ENCODE results near the gene INPP1.

The INPP1 gene

DNA sequence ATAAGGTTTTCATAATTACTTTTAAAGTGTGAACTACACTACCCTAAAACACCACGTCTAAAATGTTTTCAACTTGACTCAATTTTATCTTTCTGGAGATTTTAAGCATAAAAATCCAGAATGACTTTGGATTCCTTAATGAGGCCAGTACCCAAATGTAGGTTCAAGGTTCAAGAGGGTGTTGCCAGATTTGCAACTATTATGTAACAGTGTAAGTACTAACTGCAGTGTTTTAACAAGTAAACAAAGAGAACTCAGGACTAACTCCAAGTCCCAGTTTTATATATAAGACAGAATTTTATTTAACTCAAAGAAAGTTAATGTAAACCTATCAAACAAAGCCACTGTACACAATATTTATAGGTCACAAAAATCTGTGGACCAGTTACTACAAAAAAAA lies 29.5 kb upstream of the INPP1 start:
- no peaks in the 10 kb centered on the region for H3K9me3 ChIP-seq (ENCODE audit: insufficient read depth, low read length)
- H2AFZ ChIP-seq (ENCODE audit: low read depth, low read length) = no peak overlapping the region
- no peaks in the 10 kb centered on the region for H4K20me1 ChIP-seq (ENCODE audit: insufficient read depth, low read length)
- TF ChIP-seq EZH2phosphoT487 (IDR thresholded peaks at IDR 0.05; ENCODE audit: low read depth) = no peak
- TF ChIP-seq, protein P1, sequence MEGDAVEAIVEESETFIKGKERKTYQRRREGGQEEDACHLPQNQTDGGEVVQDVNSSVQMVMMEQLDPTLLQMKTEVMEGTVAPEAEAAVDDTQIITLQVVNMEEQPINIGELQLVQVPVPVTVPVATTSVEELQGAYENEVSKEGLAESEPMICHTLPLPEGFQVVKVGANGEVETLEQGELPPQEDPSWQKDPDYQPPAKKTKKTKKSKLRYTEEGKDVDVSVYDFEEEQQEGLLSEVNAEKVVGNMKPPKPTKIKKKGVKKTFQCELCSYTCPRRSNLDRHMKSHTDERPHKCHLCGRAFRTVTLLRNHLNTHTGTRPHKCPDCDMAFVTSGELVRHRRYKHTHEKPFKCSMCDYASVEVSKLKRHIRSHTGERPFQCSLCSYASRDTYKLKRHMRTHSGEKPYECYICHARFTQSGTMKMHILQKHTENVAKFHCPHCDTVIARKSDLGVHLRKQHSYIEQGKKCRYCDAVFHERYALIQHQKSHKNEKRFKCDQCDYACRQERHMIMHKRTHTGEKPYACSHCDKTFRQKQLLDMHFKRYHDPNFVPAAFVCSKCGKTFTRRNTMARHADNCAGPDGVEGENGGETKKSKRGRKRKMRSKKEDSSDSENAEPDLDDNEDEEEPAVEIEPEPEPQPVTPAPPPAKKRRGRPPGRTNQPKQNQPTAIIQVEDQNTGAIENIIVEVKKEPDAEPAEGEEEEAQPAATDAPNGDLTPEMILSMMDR (IDR thresholded peaks at IDR 0.05; ENCODE audit: low read depth, low read length) = no peak
- H3K9ac ChIP-seq (ENCODE audit: low read length) = no peak overlapping the region
- peaks cover 13% of the 10 kb centered on the region for H3K4me1 ChIP-seq (ENCODE audit: low read length)
- H3K4me3 ChIP-seq (ENCODE audit: low read length) = no peak overlapping the region
- no peaks in the 10 kb centered on the region for H3K79me2 ChIP-seq (ENCODE audit: low read length)
- H3K4me2 ChIP-seq (ENCODE audit: low read length) = no peak overlapping the region
- H3K27ac ChIP-seq (ENCODE audit: low read length) = no peak overlapping the region
- H3K27me3 ChIP-seq (ENCODE audit: low read depth, low read length) = no peaks in the 10 kb centered on the region
- no peaks in the 10 kb centered on the region for H3K36me3 ChIP-seq (replicated peaks; ENCODE audit: low read depth, low read length)

DNA sequence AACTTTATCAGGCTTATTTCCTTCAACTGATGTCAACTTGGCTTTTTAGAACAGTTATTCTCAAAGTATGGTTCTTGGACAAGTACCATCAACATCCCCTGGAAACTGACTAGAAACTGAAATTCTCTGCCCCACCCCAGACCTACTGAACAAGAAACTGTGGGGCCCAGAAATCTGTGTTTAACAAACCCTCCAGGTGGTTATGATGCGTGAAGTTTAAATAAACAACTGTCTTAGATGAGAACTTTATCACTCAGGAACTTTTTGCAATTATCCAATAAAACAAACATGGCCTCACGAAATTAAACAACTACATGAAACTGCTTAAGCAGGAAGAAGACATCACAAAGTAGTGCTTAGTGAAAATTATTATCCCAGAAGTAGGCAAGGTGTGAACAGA lies 28.1 kb upstream of the INPP1 start:
- no peaks in the 10 kb centered on the region for H3K27me3 ChIP-seq (ENCODE audit: low read depth, low read length)
- H3K4me2 ChIP-seq (ENCODE audit: low read length) = peak overlapping the region; percentile 59
- no peak overlapping the region for H3K27ac ChIP-seq (ENCODE audit: low read length)
- no peaks in the 10 kb centered on the region for H3K36me3 ChIP-seq (replicated peaks; ENCODE audit: low read depth, low read length)
- no peaks in the 10 kb centered on the region for H3K79me2 ChIP-seq (ENCODE audit: low read length)
- H2AFZ ChIP-seq (ENCODE audit: low read depth, low read length) = no peak overlapping the region
- TF ChIP-seq, protein P1 (IDR thresholded peaks at IDR 0.05; ENCODE audit: low read depth, low read length) = no peak
- TF ChIP-seq EZH2phosphoT487 (IDR thresholded peaks at IDR 0.05; ENCODE audit: low read depth) = no peak
- H3K4me1 ChIP-seq (ENCODE audit: low read length) = peaks cover 17% of the 10 kb centered on the region
- no peaks in the 10 kb centered on the region for H4K20me1 ChIP-seq (ENCODE audit: insufficient read depth, low read length)
- H3K4me3 ChIP-seq (ENCODE audit: low read length) = peak overlapping the region; percentile 35
- H3K9me3 ChIP-seq (ENCODE audit: insufficient read depth, low read length) = no peaks in the 10 kb centered on the region
- peak overlapping the region; percentile 31; the same call in 1 of the 2 replicates for H3K9ac ChIP-seq (ENCODE audit: low read length)

DNA sequence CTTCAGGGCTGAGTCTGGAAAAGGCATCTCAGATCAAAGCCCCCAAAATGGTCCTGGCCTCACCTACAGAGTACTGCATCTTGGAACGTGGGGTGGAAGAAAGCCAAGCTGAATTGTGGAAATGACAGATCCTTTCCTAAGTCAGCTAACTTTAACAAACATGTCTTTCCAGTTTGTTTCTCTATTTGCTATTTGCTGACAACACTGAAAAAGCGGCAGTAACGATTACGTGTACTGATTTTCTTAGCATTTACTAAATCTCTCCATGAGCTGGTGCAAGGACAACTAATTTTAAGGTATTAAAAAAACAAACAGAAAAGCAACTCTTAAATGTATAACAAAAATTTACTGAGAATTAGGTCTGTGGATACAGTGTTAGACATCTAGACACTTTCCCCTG lies 24.9 kb upstream of the INPP1 start:
- H4K20me1 ChIP-seq (ENCODE audit: insufficient read depth, low read length) = no peaks in the 10 kb centered on the region

DNA sequence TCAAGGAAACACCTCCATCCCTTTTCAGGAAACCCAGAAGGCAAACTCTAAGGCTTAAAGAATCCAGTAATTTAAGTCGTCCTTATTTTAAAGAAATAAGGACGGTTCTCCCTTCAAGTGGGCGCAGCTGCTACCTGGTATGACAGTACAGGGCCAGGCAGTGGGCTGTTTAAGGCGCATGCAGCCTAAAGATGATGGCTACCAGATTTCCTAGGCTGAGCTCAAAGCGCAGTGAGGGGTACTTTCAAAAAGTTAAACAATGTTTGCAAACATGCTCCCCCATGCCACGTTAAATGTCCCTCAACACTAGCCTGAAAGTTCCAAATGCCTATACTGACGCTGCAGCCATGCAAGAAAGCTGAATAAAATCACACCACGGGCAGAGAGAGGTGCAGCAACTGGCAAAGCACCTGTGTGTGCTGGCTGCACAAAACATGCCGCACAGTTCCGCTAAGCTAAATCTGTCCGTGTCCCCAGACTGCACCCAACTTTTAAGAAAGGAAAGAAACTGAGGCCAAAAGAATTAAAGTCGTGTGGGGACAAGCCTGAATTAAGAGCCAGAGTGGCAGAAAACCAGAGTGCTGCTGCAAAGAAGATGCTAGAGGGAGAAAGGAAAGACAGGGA lies 24.3 kb upstream of the INPP1 start:
- peak overlapping the region; percentile 27 for H3K27ac ChIP-seq (ENCODE audit: low read length)
- no peaks in the 10 kb centered on the region for H3K9me3 ChIP-seq (ENCODE audit: insufficient read depth, low read length)
- no peaks in the 10 kb centered on the region for H3K36me3 ChIP-seq (replicated peaks; ENCODE audit: low read depth, low read length)
- H3K9ac ChIP-seq (ENCODE audit: low read length) = peak overlapping the region; percentile 66
- H3K4me2 ChIP-seq (ENCODE audit: low read length) = peak overlapping the region; percentile 87
- H3K27me3 ChIP-seq (ENCODE audit: low read depth, low read length) = no peaks in the 10 kb centered on the region
- H4K20me1 ChIP-seq (ENCODE audit: insufficient read depth, low read length) = no peaks in the 10 kb centered on the region
- no peaks in the 10 kb centered on the region for H3K79me2 ChIP-seq (ENCODE audit: low read length)
- peak overlapping the region; percentile 93 for H3K4me3 ChIP-seq (ENCODE audit: low read length)
- TF ChIP-seq, protein P1 (IDR thresholded peaks at IDR 0.05; ENCODE audit: low read depth, low read length) = no peak
- TF ChIP-seq EZH2phosphoT487 (IDR thresholded peaks at IDR 0.05; ENCODE audit: low read depth) = no peak
- peaks cover 27% of the 10 kb centered on the region for H3K4me1 ChIP-seq (ENCODE audit: low read length)
- peak overlapping the region; percentile 75 for H2AFZ ChIP-seq (ENCODE audit: low read depth, low read length)

More for the DNA sequence above, 24.9 kb upstream of the INPP1 start:
- Histone ChIP-seq H2AFZ (ENCODE audit: low read depth, low read length) (no peak overlapping the region), H3K27me3 (ENCODE audit: low read depth, low read length) (no peaks in the 10 kb centered on the region), H3K79me2 (ENCODE audit: low read length) (no peaks in the 10 kb centered on the region), H3K36me3 (replicated peaks; ENCODE audit: low read depth, low read length) (no peaks in the 10 kb centered on the region), H3K4me3 (ENCODE audit: low read length) (peak overlapping the region; percentile 93), H3K4me2 (ENCODE audit: low read length) (peak overlapping the region; percentile 87), H3K9ac (ENCODE audit: low read length) (peak overlapping the region; percentile 66), H3K4me1 (ENCODE audit: low read length) (peaks cover 27% of the 10 kb centered on the region), H3K27ac (ENCODE audit: low read length) (no peak overlapping the region), H3K9me3 (ENCODE audit: insufficient read depth, low read length) (no peaks in the 10 kb centered on the region)
- TF ChIP-seq EZH2phosphoT487 (IDR thresholded peaks at IDR 0.05; ENCODE audit: low read depth) = no peak
- TF ChIP-seq, protein P1 (IDR thresholded peaks at IDR 0.05; ENCODE audit: low read depth, low read length) = no peak

Data from OCI-LY3 (cell line).